Endothelial cell (in vitro differentiated cells): Measurements from ENCODE around the gene ZNF780B. TPM values are rescaled to one million over a fixed set of nuclear protein-coding genes. Genes with fewer than 3 reads are reported as not detected.

Source experiments
- DNase-seq: peaks from one replicate; pipeline ENCODE4 v3.0.0; 2021; ENCODE audit warnings: low spot score
- H3K27ac Mint-ChIP-seq: one replicate; pipeline ENCODE4 v1.8.0; 2021; ENCODE audit warnings: mixed read lengths, inconsistent platforms; ENCODE audit not compliant: unreplicated experiment
- H3K27me3 Mint-ChIP-seq: one replicate; pipeline ENCODE4 v1.8.0; 2021; ENCODE audit warnings: mild to moderate bottlenecking, moderate library complexity, mixed read lengths, inconsistent platforms; ENCODE audit not compliant: unreplicated experiment
- H3K36me3 Mint-ChIP-seq: one replicate; pipeline ENCODE4 v1.8.0; 2021; ENCODE audit warnings: mild to moderate bottlenecking, low read depth, mixed read lengths, inconsistent platforms; ENCODE audit not compliant: unreplicated experiment
- H3K4me1 Mint-ChIP-seq: one replicate; pipeline ENCODE4 v1.8.0; 2021; ENCODE audit warnings: mild to moderate bottlenecking, mixed read lengths, inconsistent platforms; ENCODE audit not compliant: unreplicated experiment
- H3K4me3 Mint-ChIP-seq: one replicate; pipeline ENCODE4 v1.8.0; 2021; ENCODE audit warnings: mild to moderate bottlenecking, mixed read lengths, inconsistent platforms; ENCODE audit not compliant: unreplicated experiment
- H3K9me3 Mint-ChIP-seq: one replicate; pipeline ENCODE4 v1.8.0; 2021; ENCODE audit warnings: mixed read lengths, inconsistent platforms; ENCODE audit not compliant: unreplicated experiment
- CTCF ChIP-seq: fragments of 200-600 bp; sonication (generic); IDR thresholded peaks from one replicate; pipeline ENCODE4 v1.5.0; 2021; ENCODE audit warnings: antibody characterized with exemption; ENCODE audit not compliant: unreplicated experiment
- total RNA-seq: library from RNA; stranded (reverse); fragmentation: NEBNext Ultra II Directional; extraction: Animal tissue kit (Norgen Biotek cat#: 25700); gene quantifications from one replicate; pipeline ENCODE4 v1.2.1, GENCODE V29; 2021; ENCODE audit not compliant: unreplicated experiment

ZNF780B gene
- total RNA-seq, 1 donor from 2014 or later: 22.6 TPM

- H3K4me3 Mint-ChIP-seq: peak overlapping the region; percentile 96
- H3K4me1 Mint-ChIP-seq: peaks cover 18% of the 10 kb centered on the region
- TF ChIP-seq CTCF: no peak
- no peak for DNase-seq
- peaks cover 14% of the 10 kb centered on the region for H3K36me3 Mint-ChIP-seq
- peaks cover 4% of the 10 kb centered on the region for H3K27me3 Mint-ChIP-seq
- peak overlapping the region; percentile 95 for H3K27ac Mint-ChIP-seq
- no peaks in the 10 kb centered on the region for H3K9me3 Mint-ChIP-seq
These were observed 59.7 kb downstream of the ZNF780B start for GRCh38 chr19:39996218-39996810.

GRCh38 chr19:39995794-39996193, 60.2 kb downstream of the ZNF780B start:
- DNase-seq: no peak
- no peak overlapping the region for H3K27ac Mint-ChIP-seq
- H3K9me3 Mint-ChIP-seq: no peaks in the 10 kb centered on the region
- H3K4me3 Mint-ChIP-seq: no peak overlapping the region
- TF ChIP-seq CTCF: no peak
- peaks cover 18% of the 10 kb centered on the region for H3K4me1 Mint-ChIP-seq
- H3K27me3 Mint-ChIP-seq: peaks cover 4% of the 10 kb centered on the region
- peaks cover 14% of the 10 kb centered on the region for H3K36me3 Mint-ChIP-seq

- H3K36me3 Mint-ChIP-seq: peaks cover 14% of the 10 kb centered on the region
- peak overlapping the region; percentile 38 for H3K4me3 Mint-ChIP-seq
- no peaks in the 10 kb centered on the region for H3K9me3 Mint-ChIP-seq
- no peak overlapping the region for H3K27ac Mint-ChIP-seq
- H3K4me1 Mint-ChIP-seq: peaks cover 18% of the 10 kb centered on the region
- DNase-seq: no peak
- peaks cover 4% of the 10 kb centered on the region for H3K27me3 Mint-ChIP-seq
- TF ChIP-seq CTCF: no peak
These were observed 61.7 kb downstream of the ZNF780B start for GRCh38 chr19:39994361-39994760.

GRCh38 chr19:39993605-39994004, 62.4 kb downstream of the ZNF780B start:
- Mint-ChIP-seq H3K4me3 (no peak overlapping the region), H3K27me3 (peaks cover 4% of the 10 kb centered on the region)

More at GRCh38 chr19:39993605-39994004, 62.4 kb downstream of the ZNF780B start:
- Mint-ChIP-seq H3K36me3 (peaks cover 14% of the 10 kb centered on the region), H3K27ac (no peak overlapping the region), H3K9me3 (no peaks in the 10 kb centered on the region), H3K4me1 (peaks cover 18% of the 10 kb centered on the region)
- no peak for DNase-seq
- no peak for TF ChIP-seq CTCF
